Hepatocyte (in vitro differentiated cells): ENCODE measurements around the gene CHP1.

Experiments
- CTCF ChIP-seq: fragments of 200-600 bp; sonication (generic); IDR thresholded peaks from 2 replicates; pipeline ENCODE4 v1.5.1; 2016; ENCODE audit warnings: antibody characterized with exemption, mild to moderate bottlenecking; ENCODE audit not compliant: poor library complexity
- EZH2 ChIP-seq: fragments of 200-600 bp; sonication (generic); IDR thresholded peaks from 2 replicates; pipeline ENCODE4 v1.6.1; 2016; ENCODE audit warnings: antibody characterized with exemption, mild to moderate bottlenecking, borderline replicate concordance

GRCh38 chr15:41281236-41281635, 50.2 kb downstream of the CHP1 start:
- TF ChIP-seq EZH2 (no peak), CTCF (no peak)
